Measurements from ENCODE around the gene MAP7.

MAP7 gene

DNA sequence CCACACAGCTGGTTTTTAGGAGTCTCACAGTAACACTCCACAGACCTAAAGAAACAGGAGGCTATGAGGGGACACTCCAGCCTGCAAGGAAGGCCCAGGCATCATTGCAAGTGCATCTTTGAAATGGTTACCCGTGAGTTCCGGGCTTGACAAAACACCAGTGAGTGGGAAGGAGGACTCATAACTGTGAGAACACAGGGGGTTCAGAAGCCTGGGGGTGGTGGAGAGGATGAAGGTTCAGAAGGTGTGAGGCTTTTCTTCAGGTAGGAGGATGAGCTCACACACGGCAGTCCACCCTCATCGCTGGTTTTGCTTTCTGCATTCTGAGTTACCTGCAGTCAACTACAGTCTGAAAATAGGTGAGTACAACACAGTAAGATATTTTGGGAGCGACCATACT lies 39.9 kb downstream of the MAP7 start:
- no peak for TF ChIP-seq CTCF (IDR thresholded peaks at IDR 0.05; ENCODE audit: low read depth, low read length, missing control alignments)
- H3K27me3 ChIP-seq (replicated peaks) = no peaks in the 10 kb centered on the region
- no peaks in the 10 kb centered on the region for H3K36me3 ChIP-seq (replicated peaks)
- no peak overlapping the region for H3K4me3 ChIP-seq (ENCODE audit: low read depth, low read length)
- no peak for DNase-seq
- in situ Hi-C loops (cut with HindIII; ENCODE audit: low pct_ligation_motif_present, low sequenced_read_pairs) = no loop called here
- H3K27ac ChIP-seq = no peak overlapping the region

DNA sequence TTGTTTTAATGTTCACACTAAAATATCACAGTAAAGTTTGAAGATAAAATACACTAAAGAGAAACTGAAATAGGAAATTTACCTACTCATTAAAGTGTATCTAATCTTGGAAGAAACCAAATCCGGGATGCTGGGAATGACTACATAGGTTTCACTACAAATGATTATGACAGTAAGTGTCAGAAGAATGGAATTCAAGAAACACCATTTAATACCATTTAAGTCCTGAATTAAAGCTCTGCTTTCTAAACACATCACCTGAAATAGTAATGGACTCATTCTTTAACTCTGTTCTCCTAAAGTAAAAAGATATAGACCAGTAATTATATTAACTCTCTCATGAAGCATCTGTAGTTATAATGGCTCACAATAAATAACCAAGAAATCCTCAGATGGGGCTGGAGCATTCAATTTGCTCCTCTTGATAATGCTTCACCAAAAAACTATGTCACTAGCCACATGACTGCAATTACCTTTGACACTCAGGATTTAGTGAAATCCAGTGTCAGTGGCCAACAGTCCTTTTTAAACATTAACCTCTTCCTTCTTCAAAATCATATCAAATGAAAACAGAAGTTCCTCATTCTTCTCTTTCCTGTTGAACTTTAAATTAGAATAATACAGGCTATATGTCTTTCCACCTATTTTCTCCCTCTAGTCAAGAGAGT lies 41.4 kb downstream of the MAP7 start:
- Histone ChIP-seq H3K4me3 (ENCODE audit: low read depth, low read length) (no peak overlapping the region), H3K27me3 (replicated peaks) (no peaks in the 10 kb centered on the region), H3K27ac (no peak overlapping the region), H3K36me3 (replicated peaks) (no peaks in the 10 kb centered on the region)
- no peak for TF ChIP-seq CTCF (IDR thresholded peaks at IDR 0.05; ENCODE audit: low read depth, low read length, missing control alignments)
- in situ Hi-C loops (cut with HindIII; ENCODE audit: low pct_ligation_motif_present, low sequenced_read_pairs) = no loop called here
- no peak for DNase-seq

GRCh38 chr6:136506124-136506799 lies 44.0 kb downstream of the MAP7 start:
- Histone ChIP-seq H3K27me3 (replicated peaks) (no peaks in the 10 kb centered on the region), H3K27ac (no peak overlapping the region), H3K36me3 (replicated peaks) (no peaks in the 10 kb centered on the region), H3K4me3 (ENCODE audit: low read depth, low read length) (no peak overlapping the region)
- no peak for DNase-seq
- no peak for TF ChIP-seq CTCF (IDR thresholded peaks at IDR 0.05; ENCODE audit: low read depth, low read length, missing control alignments)
- in situ Hi-C loops (cut with HindIII; ENCODE audit: low pct_ligation_motif_present, low sequenced_read_pairs) = no loop called here

DNA sequence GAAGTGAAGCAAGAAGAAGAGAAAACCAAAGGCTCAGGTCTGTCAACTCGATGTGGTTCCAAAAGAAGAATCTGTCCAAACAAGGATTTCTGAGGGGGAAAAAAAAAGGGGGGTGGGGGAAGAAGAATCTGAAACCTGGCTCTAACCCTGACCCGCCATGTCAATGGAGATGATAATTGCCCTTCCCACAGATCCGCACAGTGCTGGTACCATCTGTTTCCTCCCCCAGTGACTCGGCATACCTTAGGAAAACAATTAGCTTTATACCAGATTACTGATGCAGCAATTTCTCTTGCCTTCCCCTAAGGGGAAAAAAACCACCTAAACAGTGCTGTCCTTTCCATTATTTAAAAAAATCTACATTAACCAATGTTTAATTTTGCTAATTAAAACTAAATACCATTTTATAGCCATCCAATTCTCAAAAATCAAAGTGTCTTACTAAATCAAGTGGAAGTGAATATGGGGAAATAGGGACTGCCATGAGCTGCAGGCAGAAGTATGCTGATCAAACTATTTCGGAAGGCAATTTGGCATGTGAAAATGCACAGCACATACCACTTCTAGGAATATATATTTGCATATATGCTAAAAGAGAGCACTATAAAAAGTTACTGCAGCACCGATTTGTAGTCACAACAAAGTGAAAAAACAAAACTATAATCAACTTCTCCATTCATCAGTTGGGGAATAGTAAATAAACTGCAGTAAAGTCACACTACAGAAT lies 46.8 kb downstream of the MAP7 start:
- in situ Hi-C loops (cut with HindIII; ENCODE audit: low pct_ligation_motif_present, low sequenced_read_pairs) = no loop called here
- no peak for DNase-seq
- TF ChIP-seq CTCF (IDR thresholded peaks at IDR 0.05; ENCODE audit: low read depth, low read length, missing control alignments) = no peak
- Histone ChIP-seq H3K36me3 (replicated peaks) (no peaks in the 10 kb centered on the region), H3K27me3 (replicated peaks) (no peaks in the 10 kb centered on the region), H3K4me3 (ENCODE audit: low read depth, low read length) (no peak overlapping the region), H3K27ac (no peak overlapping the region)

DNA sequence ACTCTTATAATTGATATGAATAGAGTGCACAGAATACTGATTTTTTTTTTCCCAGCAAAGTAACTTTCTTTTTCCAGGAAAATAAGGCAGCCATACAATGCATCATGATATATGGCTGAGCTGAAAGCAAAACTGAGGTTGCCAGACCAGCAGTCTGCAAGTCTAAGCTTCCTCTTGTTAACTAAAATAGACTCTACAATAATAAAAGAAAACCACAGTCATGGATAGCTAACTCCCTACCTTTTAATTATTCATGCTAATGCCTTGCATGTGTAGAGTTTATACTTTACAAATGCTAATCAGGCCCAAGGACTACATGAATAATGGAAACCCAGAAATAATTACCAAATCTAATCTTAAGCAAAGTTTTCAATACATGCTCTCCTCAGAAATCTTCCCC lies 47.4 kb downstream of the MAP7 start:
- DNase-seq = no peak
- Histone ChIP-seq H3K27me3 (replicated peaks) (no peaks in the 10 kb centered on the region), H3K36me3 (replicated peaks) (no peaks in the 10 kb centered on the region), H3K4me3 (ENCODE audit: low read depth, low read length) (no peak overlapping the region), H3K27ac (no peak overlapping the region)
- in situ Hi-C loops (cut with HindIII; ENCODE audit: low pct_ligation_motif_present, low sequenced_read_pairs) = no loop called here
- TF ChIP-seq CTCF (IDR thresholded peaks at IDR 0.05; ENCODE audit: low read depth, low read length, missing control alignments) = no peak

Measured in brain microvascular endothelial cell (primary cell).